Measurements from ENCODE around the gene EGLN1. TPM values are rescaled to one million over a fixed set of nuclear protein-coding genes. Genes with fewer than 3 reads are reported as not detected.
A peak's percentile ranks its signal among the peaks of the same experiment; 100 is the strongest.
"Not testable (repeated sequence)": the region's sequence is repeated elsewhere in the genome, so short reads cannot be mapped to it uniquely, and the experiment has no call there.

The EGLN1 gene
- total RNA-seq, result 10 to 100 TPM; 13.5 to 17.2 TPM
- total RNA-seq, result 12.1 to 17.6 reads per million in 2 donors

DNA sequence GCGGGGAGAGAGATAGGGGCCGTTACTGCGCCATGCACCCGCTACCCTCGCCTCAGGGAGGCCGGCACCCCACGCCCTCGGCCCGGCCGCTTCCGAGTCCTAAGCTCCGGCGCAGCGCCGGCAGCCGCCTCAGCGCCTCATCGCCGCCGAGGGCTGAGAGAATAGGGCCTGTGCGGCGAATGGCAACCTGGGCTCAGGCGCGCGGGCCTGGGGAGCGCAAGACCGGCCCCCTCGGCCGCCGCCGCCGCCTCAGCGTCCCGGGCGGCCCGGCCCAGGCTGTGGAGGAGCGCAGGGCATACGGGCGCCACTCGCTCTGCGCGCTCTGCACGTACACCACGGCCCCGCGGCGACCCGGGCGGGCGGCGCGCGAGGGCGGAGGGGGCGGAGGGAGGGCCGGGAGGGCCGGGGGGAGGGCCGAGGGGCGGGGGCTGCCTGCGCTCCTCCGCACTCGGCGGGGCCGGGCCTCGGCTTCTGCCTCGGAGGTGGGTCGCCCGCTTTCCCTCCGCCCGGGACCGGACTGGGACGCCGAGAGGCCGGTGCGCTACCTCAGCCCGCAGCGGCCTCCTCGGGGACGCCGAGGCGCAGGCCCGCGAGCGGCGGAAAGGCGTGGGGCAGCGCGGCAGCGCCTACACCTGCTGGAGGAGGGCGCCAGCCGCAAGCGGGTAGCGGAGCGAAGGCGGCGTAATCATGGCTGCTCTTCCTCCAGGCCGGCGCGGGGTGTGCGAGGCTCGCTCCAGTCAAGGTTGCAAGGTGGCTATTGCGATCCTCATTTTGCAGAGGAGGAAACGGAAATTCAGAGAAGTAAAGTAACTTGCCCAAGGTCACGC, at the start of gene EGLN1:
Gene EGLN1 (minus strand): TSS at position 317 of the 827 bp plus-strand sequence. CDS start 399 bp downstream, outside the sequence.
- peak; percentile 88 for ATAC-seq
- Mint-ChIP-seq H3K27ac (peak within 1 kb of the TSS; percentile 84), H3K36me3 (ENCODE audit: low read depth) (peaks cover 3% of the 10 kb centered on the region), H3K4me1 (peaks cover 34% of the 10 kb centered on the region), H3K4me3 (peak within 1 kb of the TSS; percentile 100), H3K27me3 (no peaks in the 10 kb centered on the region)
- DNase-seq, result peak; percentile 71 to 81 (median 78)
- no peaks in the 10 kb centered on the region for H3K9me3 ChIP-seq (ENCODE audit: control insufficient read depth, low read length, poor library complexity, severe bottlenecking)

DNA sequence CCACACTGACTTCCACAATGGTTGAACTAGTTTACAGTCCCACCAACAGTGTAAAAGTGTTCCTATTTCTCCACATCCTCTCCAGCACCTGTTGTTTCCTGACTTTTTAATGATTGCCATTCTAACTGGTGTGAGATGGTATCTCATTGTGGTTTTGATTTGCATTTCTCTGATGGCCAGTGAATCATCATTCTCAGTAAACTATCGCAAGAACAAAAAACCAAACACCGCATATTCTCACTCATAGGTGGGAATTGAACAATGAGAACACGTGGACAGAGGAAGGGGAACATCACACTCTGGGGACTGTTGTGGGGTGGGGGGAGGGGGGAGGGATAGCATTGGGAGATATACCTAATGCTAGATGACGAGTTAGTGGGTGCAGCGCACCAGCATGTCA, 49.4 kb upstream of the EGLN1 start:
- H3K4me3 Mint-ChIP-seq; H3K4me1 Mint-ChIP-seq; ATAC-seq; H3K9me3 ChIP-seq (ENCODE audit: control insufficient read depth, low read length, poor library complexity, severe bottlenecking); H3K36me3 Mint-ChIP-seq (ENCODE audit: low read depth); H3K27ac Mint-ChIP-seq; DNase-seq: not testable (repeated sequence)
- peaks cover 32% of the 10 kb centered on the region for H3K27me3 Mint-ChIP-seq

DNA sequence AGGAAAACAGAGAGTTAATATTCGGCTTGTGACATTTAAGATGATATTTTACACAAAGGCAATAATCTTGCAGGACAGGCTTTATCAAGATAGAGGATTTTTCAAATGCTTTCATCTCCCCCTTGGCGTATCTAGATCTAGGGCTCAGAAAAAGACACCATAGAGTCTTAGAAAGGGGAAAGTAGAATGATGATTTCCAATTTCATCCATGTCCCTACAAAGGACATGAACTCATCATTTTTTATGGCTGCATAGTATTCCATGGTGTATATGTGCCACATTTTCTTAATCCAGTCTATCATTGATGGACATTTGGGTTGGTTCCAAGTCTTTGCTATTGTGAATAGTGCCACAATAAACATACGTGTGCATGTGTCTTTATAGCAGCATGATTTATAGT, 48.9 kb upstream of the EGLN1 start:
- H3K36me3 Mint-ChIP-seq (ENCODE audit: low read depth); ATAC-seq; H3K27ac Mint-ChIP-seq; H3K4me3 Mint-ChIP-seq; H3K9me3 ChIP-seq (ENCODE audit: control insufficient read depth, low read length, poor library complexity, severe bottlenecking); H3K4me1 Mint-ChIP-seq; DNase-seq: not testable (repeated sequence)
- peaks cover 27% of the 10 kb centered on the region for H3K27me3 Mint-ChIP-seq

DNA sequence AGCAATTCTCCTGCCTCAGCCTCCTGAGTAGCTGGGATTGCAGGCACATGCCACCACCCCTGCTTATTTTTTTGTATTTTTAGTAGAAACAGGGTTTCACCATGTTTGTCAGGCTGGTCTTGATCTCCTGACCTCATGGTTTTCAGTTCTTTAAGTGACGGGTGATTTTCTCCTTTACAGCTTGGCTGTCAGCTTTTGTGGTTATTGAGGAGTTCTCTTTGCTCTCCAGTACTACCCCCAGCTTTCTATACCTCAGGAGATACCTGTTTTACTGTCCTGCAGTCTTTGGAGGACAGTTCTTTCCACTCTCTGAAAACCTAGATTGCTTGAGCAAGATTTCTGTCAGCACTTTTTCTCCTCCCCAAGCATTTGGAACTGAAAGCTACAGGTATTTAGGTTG, 45.9 kb upstream of the EGLN1 start:
- no peak overlapping the region for H3K27ac Mint-ChIP-seq
- peaks cover 3% of the 10 kb centered on the region for H3K9me3 ChIP-seq (ENCODE audit: control insufficient read depth, low read length, poor library complexity, severe bottlenecking)
- no peaks in the 10 kb centered on the region for H3K36me3 Mint-ChIP-seq (ENCODE audit: low read depth)
- no peak for ATAC-seq
- H3K4me3 Mint-ChIP-seq, result no peak overlapping the region
- DNase-seq, result no peak
- H3K4me1 Mint-ChIP-seq, result no peaks in the 10 kb centered on the region
- H3K27me3 Mint-ChIP-seq, result peaks cover 17% of the 10 kb centered on the region

DNA sequence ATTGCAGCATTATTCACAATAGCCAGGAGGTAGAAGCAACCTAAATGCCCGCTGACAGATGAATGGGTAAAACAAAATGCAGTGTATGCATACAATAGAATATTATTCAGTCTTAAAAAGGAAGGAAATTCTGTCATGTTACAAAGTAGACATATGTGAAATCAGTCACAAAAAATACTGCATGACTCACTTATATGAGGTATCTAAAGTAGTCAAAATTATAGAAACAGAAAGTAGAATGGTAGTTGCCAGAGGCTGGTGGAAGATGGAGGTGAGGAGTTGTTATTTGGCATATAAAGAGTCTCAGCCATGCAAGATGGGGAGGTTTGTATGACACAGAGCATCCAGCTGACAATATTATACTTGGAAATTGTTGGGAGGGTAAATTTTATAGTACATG, 43.0 kb upstream of the EGLN1 start:
- Mint-ChIP-seq H3K4me1 (peaks cover 8% of the 10 kb centered on the region), H3K4me3 (no peak overlapping the region), H3K27ac (no peak overlapping the region), H3K36me3 (ENCODE audit: low read depth) (no peaks in the 10 kb centered on the region), H3K27me3 (peaks cover 35% of the 10 kb centered on the region)
- no peak for DNase-seq
- no peak for ATAC-seq
- peaks cover 3% of the 10 kb centered on the region for H3K9me3 ChIP-seq (ENCODE audit: control insufficient read depth, low read length, poor library complexity, severe bottlenecking)

DNA sequence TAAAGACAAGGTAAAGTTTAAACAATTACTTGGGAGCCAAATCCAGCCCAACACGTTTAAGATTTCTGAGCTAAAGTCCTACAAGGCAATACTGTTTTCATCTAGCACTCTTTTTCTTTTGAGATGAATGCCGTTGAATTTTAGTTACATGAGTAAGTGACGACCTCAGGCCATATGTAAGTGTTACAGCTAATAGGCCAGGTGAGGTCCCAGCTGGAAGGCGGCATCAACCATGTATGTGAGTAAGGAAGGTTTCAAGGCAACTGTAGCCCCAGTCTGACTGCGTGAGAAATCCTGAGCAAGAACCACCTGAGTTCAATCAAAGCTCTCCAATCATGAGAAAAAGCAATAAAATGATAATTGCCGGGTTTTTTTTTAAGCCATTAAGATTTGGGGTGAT, 41.5 kb upstream of the EGLN1 start:
- Mint-ChIP-seq H3K4me1 (peaks cover 14% of the 10 kb centered on the region), H3K4me3 (no peak overlapping the region), H3K36me3 (ENCODE audit: low read depth) (no peaks in the 10 kb centered on the region), H3K27me3 (peaks cover 42% of the 10 kb centered on the region), H3K27ac (no peak overlapping the region)
- ATAC-seq (no peak), DNase-seq (no peak)
- H3K9me3 ChIP-seq (ENCODE audit: control insufficient read depth, low read length, poor library complexity, severe bottlenecking), result peaks cover 3% of the 10 kb centered on the region

DNA sequence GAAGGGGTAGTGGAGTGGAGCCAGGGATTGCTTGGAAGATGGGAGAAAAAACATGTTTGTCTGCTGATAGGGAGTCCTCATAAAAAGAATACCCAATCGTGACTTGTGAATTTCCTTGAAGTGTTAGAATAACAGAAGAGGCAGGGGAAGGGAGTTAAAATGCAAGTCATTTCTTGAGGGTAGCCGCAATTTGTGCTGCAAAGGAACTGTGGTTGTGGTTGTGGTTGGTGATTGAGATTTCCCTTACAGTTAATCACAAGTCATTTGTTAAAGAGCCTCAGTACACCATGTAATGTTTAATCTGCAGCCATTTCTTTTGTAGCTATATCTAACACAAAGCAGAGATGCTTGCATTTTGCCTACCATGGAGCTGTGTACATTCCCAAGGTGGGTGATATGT, 38.5 kb upstream of the EGLN1 start:
- H3K27ac Mint-ChIP-seq, result no peak overlapping the region
- peak; percentile 98 for ATAC-seq
- no peaks in the 10 kb centered on the region for H3K36me3 Mint-ChIP-seq (ENCODE audit: low read depth)

DNA sequence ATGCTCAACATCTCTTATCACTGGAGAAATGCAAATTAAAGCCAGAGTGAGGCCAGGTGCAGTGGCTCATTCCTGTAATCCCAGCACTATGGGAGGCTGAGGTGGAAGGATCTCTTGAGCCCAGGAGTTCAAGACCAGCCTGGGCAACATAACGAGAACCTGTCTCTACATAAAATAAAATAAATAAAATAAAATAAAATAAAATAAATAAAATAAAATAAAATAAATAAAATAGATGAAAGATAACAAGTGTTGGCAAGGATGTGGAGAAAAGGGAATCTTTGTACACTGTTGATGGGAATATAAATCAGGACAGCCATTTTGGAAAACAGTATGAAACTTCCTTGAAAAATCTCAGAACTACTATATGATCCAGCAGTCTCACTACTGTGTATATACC, 37.4 kb upstream of the EGLN1 start:
- not testable (repeated sequence) for DNase-seq; ATAC-seq; H3K36me3 Mint-ChIP-seq (ENCODE audit: low read depth); H3K27ac Mint-ChIP-seq; H3K4me3 Mint-ChIP-seq; H3K9me3 ChIP-seq (ENCODE audit: control insufficient read depth, low read length, poor library complexity, severe bottlenecking)
- peaks cover 51% of the 10 kb centered on the region for H3K27me3 Mint-ChIP-seq
- peaks cover 14% of the 10 kb centered on the region for H3K4me1 Mint-ChIP-seq

More for the DNA sequence above, 38.5 kb upstream of the EGLN1 start:
- peaks cover 42% of the 10 kb centered on the region for H3K27me3 Mint-ChIP-seq
- peaks cover 9% of the 10 kb centered on the region for H3K9me3 ChIP-seq (ENCODE audit: control insufficient read depth, low read length, poor library complexity, severe bottlenecking)
- peak in 2 of 3 donors; percentile 13 to 15 for DNase-seq
- H3K4me3 Mint-ChIP-seq, result peak overlapping the region; percentile 32
- peaks cover 14% of the 10 kb centered on the region for H3K4me1 Mint-ChIP-seq

DNA sequence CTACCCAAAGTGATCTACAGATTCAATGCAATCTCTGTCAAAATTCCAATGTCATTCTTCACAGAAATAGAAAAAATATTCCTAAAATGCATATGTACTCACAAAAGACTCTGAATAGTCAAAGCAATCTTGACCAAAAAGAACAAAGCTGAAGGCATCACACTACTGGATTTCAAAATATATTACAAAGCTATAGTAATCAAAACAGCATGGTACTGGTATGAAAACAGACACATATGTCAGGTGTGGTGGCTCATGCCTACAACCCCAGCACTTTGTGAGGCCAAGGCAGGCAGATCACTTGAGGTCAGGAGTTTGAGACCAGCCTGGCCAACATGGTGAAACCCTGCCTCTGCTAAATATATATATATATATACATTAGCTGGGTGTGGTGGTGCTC, 35.9 kb upstream of the EGLN1 start:
- H3K4me3 Mint-ChIP-seq; DNase-seq; H3K9me3 ChIP-seq (ENCODE audit: control insufficient read depth, low read length, poor library complexity, severe bottlenecking); H3K36me3 Mint-ChIP-seq (ENCODE audit: low read depth); ATAC-seq; H3K27ac Mint-ChIP-seq: not testable (repeated sequence)
- peaks cover 50% of the 10 kb centered on the region for H3K27me3 Mint-ChIP-seq
- peaks cover 14% of the 10 kb centered on the region for H3K4me1 Mint-ChIP-seq

DNA sequence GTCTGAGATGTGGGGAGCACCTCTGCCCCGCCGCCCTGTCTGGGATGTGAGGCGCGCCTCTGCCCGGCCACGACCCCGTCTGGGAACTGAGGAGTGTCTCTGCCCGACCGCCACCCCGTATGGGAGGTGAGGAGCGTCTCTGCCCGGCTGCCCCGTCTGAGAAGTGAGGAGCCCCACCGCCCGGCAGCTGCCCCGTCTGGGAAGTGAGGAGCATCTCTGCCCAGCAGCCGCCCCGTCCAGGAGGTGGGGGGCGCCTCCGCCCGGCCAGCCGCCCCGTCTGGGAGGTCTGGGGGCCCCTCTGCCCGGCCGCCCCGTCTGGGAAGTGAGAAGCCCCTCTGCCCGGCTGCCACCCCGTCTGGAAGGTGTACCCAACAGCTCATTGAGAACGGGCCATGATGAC, 32.0 kb upstream of the EGLN1 start:
- H3K27me3 Mint-ChIP-seq, result peaks cover 61% of the 10 kb centered on the region
- not testable (repeated sequence) for H3K27ac Mint-ChIP-seq; H3K4me1 Mint-ChIP-seq; DNase-seq; H3K9me3 ChIP-seq (ENCODE audit: control insufficient read depth, low read length, poor library complexity, severe bottlenecking); H3K36me3 Mint-ChIP-seq (ENCODE audit: low read depth); H3K4me3 Mint-ChIP-seq; ATAC-seq

DNA sequence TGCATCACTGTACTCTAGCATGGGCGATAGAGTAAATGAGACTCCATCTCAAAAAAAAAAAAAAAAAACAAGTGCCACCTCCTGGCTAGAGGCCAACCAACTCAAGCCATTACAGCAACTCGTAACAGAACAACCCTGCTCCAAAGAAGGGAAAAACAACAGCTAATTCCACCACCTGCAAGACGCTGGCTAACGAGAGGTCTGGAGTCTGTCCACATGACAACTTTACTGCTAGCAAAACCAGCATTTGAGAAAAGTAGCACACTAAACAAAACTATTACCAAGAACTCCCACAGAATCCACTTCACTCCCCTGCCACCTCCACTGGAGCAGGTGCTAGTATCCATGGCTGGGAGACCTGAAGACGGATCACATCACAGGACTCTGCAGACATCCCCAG, 24.1 kb upstream of the EGLN1 start:
- ATAC-seq (no peak), DNase-seq (no peak)
- Mint-ChIP-seq H3K27ac (no peak overlapping the region), H3K4me3 (no peak overlapping the region), H3K36me3 (ENCODE audit: low read depth) (peaks cover 11% of the 10 kb centered on the region), H3K4me1 (no peaks in the 10 kb centered on the region), H3K27me3 (peaks cover 45% of the 10 kb centered on the region)
- no peaks in the 10 kb centered on the region for H3K9me3 ChIP-seq (ENCODE audit: control insufficient read depth, low read length, poor library complexity, severe bottlenecking)

DNA sequence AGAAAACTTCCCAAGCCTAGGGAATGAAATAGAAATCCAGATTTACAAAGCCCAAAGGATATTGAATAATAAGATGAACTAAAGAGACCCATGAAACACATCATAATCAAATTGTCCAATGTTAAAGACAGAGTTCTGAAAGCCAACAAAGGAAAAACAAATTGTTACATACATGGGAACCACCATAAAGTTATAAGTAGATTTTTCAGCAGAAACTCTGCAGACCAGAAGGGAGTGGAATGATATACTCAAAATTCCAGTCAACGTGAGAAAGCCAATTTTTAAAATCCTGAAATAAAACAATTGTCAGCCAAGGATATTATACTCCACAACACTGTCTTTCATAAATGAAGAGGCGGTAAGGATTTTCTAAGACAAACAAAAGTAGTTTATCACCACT, 22.0 kb upstream of the EGLN1 start:
- DNase-seq, result no peak
- peaks cover 39% of the 10 kb centered on the region for H3K27me3 Mint-ChIP-seq
- H3K4me1 Mint-ChIP-seq, result no peaks in the 10 kb centered on the region

DNA sequence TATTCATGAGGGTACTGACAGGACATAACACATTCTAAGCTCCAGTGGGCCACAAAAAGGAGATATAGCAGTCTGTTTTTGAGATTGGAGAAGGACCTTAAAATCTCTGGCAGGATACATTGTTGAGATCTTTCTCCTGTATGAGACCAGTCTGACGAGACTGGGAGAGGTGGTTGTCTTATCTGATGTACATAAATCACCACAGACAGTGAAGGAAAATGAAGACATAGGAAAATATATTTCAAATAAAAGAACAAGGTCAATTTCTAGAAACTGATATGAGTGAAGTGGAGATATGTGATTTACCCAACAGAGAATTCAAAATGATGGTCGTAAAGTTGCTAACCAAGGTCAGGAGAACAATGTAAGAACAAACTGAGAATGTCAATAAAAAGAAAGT, 21.3 kb upstream of the EGLN1 start:
- no peaks in the 10 kb centered on the region for H3K9me3 ChIP-seq (ENCODE audit: control insufficient read depth, low read length, poor library complexity, severe bottlenecking)
- Mint-ChIP-seq H3K4me1 (no peaks in the 10 kb centered on the region), H3K27ac (no peak overlapping the region), H3K27me3 (peaks cover 39% of the 10 kb centered on the region), H3K4me3 (no peak overlapping the region), H3K36me3 (ENCODE audit: low read depth) (peaks cover 7% of the 10 kb centered on the region)
- no peak for ATAC-seq
- no peak for DNase-seq

More for the DNA sequence above, 22.0 kb upstream of the EGLN1 start:
- Mint-ChIP-seq H3K27ac (no peak overlapping the region), H3K4me3 (no peak overlapping the region), H3K36me3 (ENCODE audit: low read depth) (peaks cover 7% of the 10 kb centered on the region)
- H3K9me3 ChIP-seq (ENCODE audit: control insufficient read depth, low read length, poor library complexity, severe bottlenecking), result no peaks in the 10 kb centered on the region
- ATAC-seq, result no peak

DNA sequence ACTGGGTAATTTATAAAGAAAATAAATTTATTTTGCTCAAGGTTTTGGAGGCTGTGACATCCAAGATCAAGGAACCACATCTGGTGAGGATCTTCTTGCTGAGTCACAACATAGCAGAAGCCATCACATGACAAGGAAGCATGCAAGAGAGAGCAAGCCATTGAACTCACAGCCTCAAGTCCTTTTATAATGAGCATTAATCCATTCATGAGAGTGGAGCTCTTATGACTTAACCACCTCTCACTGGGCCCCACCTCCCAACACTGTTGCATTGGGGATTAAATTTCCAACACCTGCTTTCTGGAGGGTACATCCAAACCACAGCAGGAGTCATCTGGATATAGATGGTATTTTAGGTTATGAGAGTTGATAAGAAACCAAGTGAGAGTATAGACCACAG, 20.6 kb upstream of the EGLN1 start:
- H3K4me1 Mint-ChIP-seq, result no peaks in the 10 kb centered on the region
- H3K27me3 Mint-ChIP-seq, result peaks cover 39% of the 10 kb centered on the region
- no peaks in the 10 kb centered on the region for H3K9me3 ChIP-seq (ENCODE audit: control insufficient read depth, low read length, poor library complexity, severe bottlenecking)
- DNase-seq (no peak), ATAC-seq (no peak)
- H3K4me3 Mint-ChIP-seq, result no peak overlapping the region
- H3K36me3 Mint-ChIP-seq (ENCODE audit: low read depth), result peaks cover 7% of the 10 kb centered on the region
- no peak overlapping the region for H3K27ac Mint-ChIP-seq
